GM12873 (cell line): ENCODE results near the gene TRIM3.

Experiments
- TF ChIP-seq, protein P1 (sequence below): IDR thresholded peaks from 2 replicates; pipeline ENCODE4 v1.5.1; 2012; ENCODE audit warnings: low read depth, mild to moderate bottlenecking, moderate library complexity, low read length, control low read depth; ENCODE audit not compliant: insufficient read depth; ENCODE audit errors: missing control alignments

The TRIM3 gene

DNA sequence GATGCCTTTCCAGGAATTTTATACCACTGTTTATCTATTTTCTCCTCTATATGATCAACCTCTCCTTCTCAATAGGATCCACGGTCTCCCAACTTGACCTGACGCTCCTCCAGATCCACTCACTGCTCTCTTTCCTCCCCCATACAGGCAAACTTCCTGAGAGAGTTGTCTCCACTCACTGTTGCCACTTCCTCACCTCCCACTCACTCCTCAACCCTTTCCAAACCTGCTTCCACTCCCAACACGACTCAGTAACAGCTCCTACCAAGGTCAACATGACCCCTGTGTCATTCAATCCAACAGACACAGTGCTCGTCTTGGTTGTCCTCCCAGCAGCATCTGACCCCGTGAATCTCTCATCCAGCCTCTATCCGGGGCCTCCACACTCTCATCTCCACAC is 57.9 kb downstream of the TRIM3 start:
- TF ChIP-seq, protein P1, sequence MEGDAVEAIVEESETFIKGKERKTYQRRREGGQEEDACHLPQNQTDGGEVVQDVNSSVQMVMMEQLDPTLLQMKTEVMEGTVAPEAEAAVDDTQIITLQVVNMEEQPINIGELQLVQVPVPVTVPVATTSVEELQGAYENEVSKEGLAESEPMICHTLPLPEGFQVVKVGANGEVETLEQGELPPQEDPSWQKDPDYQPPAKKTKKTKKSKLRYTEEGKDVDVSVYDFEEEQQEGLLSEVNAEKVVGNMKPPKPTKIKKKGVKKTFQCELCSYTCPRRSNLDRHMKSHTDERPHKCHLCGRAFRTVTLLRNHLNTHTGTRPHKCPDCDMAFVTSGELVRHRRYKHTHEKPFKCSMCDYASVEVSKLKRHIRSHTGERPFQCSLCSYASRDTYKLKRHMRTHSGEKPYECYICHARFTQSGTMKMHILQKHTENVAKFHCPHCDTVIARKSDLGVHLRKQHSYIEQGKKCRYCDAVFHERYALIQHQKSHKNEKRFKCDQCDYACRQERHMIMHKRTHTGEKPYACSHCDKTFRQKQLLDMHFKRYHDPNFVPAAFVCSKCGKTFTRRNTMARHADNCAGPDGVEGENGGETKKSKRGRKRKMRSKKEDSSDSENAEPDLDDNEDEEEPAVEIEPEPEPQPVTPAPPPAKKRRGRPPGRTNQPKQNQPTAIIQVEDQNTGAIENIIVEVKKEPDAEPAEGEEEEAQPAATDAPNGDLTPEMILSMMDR: no peak

DNA sequence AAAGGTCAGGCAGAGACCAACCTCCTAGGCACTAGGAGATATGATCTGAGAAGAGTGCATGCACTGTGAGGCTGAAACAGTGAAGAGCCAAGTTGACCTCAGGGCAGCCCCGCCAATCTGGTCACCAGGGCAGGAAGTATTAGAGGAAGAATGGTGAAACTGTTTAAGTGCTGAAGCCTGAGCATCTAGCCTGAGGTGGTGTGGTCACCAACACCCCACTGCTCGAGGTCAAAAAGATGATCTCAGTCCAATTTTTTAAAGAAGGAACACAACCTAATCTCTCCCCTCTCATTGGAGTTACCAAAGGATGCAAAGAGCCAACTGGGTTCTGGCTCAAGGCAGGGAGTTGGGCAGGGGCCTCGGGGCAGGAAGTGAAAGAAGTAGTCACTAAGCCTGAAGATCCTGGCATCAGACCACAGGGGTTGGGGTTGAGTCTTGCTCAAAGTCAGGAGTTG is 58.8 kb downstream of the TRIM3 start:
- TF ChIP-seq, protein P1: no peak

DNA sequence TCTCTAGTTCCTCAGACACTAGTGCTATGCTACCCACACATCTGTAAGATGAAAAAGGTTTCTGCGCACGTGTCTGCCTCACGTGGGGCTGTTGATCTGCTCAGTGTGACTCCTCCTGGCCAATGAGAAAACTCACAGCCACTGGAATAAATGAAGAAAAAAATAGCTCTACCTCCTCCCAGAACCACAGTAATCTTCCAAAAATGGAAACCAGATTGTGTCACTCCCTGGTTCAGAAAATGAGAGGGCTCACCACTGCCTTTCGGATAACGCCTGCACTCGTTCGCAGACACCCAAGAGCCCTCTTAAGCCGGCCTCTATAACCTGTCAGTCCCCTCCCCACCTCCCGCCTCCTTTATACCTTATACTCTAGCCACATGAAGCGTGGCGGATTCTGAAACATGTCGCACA is 59.9 kb downstream of the TRIM3 start:
- TF ChIP-seq, protein P1: no peak

DNA sequence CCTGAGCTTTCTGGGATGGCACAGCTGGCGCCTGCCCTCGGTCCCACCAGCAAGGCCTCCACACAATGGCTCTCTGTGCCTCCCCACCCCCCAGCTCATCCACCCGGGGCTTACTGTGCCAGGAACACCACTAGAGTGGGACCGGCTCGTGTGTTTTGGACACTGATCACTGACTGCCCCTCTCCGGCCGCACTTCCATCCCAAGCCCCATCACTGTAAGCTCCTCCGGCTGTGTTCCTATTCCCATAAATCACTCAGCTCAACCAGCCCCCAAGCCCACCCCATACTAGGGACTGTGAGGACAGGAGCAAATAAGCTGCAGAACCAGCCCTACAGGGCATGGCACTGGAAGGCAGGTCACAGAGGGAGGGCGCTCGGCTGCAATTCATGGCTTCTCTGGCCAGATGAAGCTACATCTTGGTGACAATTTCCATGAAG is 62.1 kb downstream of the TRIM3 start:
- TF ChIP-seq, protein P1: no peak

DNA sequence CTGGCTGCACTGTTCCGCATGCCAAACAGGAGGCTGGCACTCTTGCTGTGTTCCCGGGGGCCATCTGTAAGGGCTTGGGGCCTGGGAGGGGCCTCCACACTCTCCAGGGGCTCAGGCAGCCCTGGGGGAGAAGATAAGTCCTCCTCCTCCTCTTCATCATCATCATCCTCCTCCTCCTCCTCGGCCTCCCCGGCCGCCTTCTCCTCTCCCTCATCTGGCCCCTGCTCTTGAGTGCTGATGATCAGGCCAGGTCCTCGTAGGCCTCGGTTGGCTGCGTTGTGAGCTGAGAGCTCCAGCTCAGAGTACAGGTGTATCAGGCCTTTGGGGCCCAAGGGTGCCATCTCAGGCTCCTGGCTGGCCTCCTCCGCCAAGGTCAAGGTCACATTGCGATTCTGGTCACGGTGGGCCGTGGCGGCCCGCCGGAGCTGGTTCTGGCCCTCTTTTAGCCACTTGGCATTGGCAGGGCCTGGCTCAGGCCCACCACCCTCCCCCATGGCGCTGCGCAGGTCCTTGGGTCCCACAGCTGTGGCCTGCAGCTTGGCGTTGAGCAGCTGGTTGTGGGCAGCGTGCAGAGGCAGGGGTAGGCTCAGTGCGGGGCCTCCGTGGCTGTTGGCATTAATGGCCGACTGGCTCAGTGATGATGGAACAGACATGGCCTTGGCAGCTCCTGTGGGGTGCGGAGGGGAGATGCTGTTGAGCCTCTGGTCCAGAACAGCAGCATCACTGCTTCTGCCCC is 62.9 kb downstream of the TRIM3 start:
- TF ChIP-seq, protein P1: no peak

DNA sequence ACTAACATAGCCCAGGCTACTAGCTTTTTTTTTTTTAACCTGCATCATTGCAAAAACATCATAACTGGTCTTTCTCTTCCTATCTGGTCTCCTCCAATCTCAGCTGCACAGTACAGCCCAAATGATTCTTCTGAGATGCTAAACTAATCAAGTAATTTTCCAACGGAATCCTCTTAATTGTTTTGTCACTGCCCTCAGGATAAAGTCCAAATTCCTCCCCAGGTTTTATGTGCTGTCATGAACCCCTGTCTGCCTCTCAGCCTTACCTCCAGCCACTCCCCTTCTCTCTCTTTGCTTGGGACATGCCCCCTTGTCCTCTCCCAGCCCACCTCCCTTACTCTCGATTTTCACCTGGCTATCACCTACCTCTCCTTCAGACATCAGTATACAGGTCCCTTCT is 67.4 kb downstream of the TRIM3 start:
- TF ChIP-seq, protein P1: no peak

DNA sequence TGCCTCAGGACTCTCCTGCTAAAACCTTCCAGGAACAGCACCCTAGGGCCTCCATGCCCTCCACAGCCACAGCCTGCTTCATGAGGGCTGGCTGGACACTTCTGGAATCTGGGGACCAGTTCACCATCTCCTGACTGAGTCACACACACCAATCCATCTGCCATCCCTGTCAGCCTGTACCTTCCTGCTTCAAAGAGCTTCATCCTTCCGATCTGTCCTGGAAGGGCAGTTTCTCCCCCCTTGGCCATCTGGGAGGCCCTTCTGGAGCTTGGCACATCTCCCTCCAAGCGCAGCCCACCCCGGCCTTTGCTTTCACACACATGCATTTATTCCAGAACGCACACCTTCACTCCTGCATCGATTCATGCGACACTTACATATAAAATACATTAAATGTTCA is 67.9 kb downstream of the TRIM3 start:
- TF ChIP-seq, protein P1: no peak
